Liver (tissue), 3 donors: ENCODE results near the gene TSPYL2.

Experiments used
- EGR1 ChIP-seq, 2 donors: IDR thresholded peaks; 2 replicates each; pipeline ENCODE4 v1.6.1; 2016 to 2018; ENCODE audit warnings: antibody characterized with exemption in 2 of 2, low read depth in 2 of 2
- FOXA1 ChIP-seq: IDR thresholded peaks from 2 replicates; pipeline ENCODE4 v1.6.1; 2016; ENCODE audit warnings: antibody characterized with exemption
- GABPA ChIP-seq, 2 donors: IDR thresholded peaks in 1 of 2; conservative IDR thresholded peaks in 1 of 2; 2 replicates each; pipeline ENCODE4 v1.6.1; 2016; ENCODE audit warnings: antibody characterized with exemption in 2 of 2, mild to moderate bottlenecking in 1 of 2, moderate library complexity in 1 of 2
- JUND ChIP-seq, 2 donors: IDR thresholded peaks; 2 replicates each; pipeline ENCODE4 v1.6.1; 2016; ENCODE audit warnings: antibody characterized with exemption in 2 of 2
- RAD21 ChIP-seq, 2 donors: IDR thresholded peaks; 2 replicates each; pipeline ENCODE4 v1.6.1; 2016; ENCODE audit warnings: antibody characterized with exemption in 2 of 2, mild to moderate bottlenecking in 2 of 2
- SP1 ChIP-seq: IDR thresholded peaks from 2 replicates; pipeline ENCODE4 v1.6.1; 2018; ENCODE audit warnings: antibody characterized with exemption, mild to moderate bottlenecking
- TAF1 ChIP-seq: conservative IDR thresholded peaks from 2 replicates; pipeline ENCODE4 v1.6.1; 2016; ENCODE audit warnings: antibody characterized with exemption, mild to moderate bottlenecking
- YY1 ChIP-seq: IDR thresholded peaks from 2 replicates; pipeline ENCODE4 v1.6.1; 2016; ENCODE audit warnings: antibody characterized with exemption, mild to moderate bottlenecking
- TF ChIP-seq, protein P1 (sequence below): fragments of 150-350 bp; IDR thresholded peaks from 2 replicates; pipeline ENCODE4 v1.5.1; 2017; ENCODE audit warnings: improper control_type of control experiment, low read depth, low read length; ENCODE audit not compliant: missing input control
- TF ChIP-seq, protein P2 (sequence below): IDR thresholded peaks from 2 replicates; pipeline ENCODE4 v1.6.1; 2016; ENCODE audit warnings: antibody characterized with exemption
- TF ChIP-seq, protein P3 (sequence below): IDR thresholded peaks from 2 replicates; pipeline ENCODE4 v1.6.1; 2016; ENCODE audit warnings: antibody characterized with exemption, mild to moderate bottlenecking
- TF ChIP-seq, protein P4 (sequence below): IDR thresholded peaks from 2 replicates; pipeline ENCODE4 v1.6.1; 2016; ENCODE audit warnings: antibody characterized with exemption
- TF ChIP-seq, protein P5 (sequence below): IDR thresholded peaks from 2 replicates; pipeline ENCODE4 v1.6.1; 2016; ENCODE audit warnings: antibody characterized with exemption
- donor health status: healthy.
- donor health status: healthy.

DNA sequence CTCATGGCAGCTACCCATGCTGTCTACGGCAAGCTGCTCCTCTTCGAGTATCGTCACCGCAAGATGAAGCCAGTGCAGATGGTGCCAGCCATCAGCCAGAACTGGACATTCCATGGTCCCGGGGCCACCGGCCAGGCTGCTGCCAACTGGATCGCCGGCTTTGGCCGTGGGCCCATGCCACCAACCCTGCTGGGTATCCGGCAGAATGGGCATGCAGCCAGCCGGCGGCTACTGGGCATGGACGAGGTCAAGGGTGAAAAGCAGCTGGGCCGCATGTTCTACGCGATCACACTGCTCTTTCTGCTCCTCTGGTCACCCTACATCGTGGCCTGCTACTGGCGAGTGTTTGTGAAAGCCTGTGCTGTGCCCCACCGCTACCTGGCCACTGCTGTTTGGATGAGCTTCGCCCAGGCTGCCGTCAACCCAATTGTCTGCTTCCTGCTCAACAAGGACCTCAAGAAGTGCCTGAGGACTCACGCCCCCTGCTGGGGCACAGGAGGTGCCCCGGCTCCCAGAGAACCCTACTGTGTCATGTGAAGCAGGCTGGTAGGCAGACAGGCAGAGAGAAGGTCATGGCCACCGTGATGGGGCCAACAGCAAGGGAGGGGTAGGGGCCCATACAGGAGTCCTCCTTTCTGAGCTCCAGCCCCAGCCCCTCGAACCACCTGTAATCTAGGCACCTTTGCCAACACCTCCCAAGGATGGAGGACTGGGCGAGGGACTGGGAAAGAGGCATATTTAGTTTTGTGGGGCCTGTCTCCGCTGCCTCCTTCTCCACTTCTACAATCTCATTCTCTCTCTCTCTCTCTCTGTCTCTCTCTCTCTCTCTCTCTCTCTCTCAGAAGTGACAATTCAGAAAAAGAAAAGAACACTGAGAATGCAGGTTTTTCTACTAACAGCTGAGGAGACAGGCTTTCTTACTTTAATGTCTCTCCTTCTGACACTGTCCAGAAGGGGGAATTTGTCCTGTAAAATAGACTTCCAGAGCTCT lies 4.7 kb upstream of the TSPYL2 start:
- TF ChIP-seq, protein P1, sequence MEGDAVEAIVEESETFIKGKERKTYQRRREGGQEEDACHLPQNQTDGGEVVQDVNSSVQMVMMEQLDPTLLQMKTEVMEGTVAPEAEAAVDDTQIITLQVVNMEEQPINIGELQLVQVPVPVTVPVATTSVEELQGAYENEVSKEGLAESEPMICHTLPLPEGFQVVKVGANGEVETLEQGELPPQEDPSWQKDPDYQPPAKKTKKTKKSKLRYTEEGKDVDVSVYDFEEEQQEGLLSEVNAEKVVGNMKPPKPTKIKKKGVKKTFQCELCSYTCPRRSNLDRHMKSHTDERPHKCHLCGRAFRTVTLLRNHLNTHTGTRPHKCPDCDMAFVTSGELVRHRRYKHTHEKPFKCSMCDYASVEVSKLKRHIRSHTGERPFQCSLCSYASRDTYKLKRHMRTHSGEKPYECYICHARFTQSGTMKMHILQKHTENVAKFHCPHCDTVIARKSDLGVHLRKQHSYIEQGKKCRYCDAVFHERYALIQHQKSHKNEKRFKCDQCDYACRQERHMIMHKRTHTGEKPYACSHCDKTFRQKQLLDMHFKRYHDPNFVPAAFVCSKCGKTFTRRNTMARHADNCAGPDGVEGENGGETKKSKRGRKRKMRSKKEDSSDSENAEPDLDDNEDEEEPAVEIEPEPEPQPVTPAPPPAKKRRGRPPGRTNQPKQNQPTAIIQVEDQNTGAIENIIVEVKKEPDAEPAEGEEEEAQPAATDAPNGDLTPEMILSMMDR: no peak
- TF ChIP-seq, protein P2, sequence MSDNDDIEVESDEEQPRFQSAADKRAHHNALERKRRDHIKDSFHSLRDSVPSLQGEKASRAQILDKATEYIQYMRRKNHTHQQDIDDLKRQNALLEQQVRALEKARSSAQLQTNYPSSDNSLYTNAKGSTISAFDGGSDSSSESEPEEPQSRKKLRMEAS: no peak
- no peak for TF ChIP-seq EGR1 (IDR thresholded peaks at IDR 0.05; ENCODE audit: low read depth in 2 of 2)
- TF ChIP-seq JUND (IDR thresholded peaks at IDR 0.05): no peak
- TF ChIP-seq, protein P3, sequence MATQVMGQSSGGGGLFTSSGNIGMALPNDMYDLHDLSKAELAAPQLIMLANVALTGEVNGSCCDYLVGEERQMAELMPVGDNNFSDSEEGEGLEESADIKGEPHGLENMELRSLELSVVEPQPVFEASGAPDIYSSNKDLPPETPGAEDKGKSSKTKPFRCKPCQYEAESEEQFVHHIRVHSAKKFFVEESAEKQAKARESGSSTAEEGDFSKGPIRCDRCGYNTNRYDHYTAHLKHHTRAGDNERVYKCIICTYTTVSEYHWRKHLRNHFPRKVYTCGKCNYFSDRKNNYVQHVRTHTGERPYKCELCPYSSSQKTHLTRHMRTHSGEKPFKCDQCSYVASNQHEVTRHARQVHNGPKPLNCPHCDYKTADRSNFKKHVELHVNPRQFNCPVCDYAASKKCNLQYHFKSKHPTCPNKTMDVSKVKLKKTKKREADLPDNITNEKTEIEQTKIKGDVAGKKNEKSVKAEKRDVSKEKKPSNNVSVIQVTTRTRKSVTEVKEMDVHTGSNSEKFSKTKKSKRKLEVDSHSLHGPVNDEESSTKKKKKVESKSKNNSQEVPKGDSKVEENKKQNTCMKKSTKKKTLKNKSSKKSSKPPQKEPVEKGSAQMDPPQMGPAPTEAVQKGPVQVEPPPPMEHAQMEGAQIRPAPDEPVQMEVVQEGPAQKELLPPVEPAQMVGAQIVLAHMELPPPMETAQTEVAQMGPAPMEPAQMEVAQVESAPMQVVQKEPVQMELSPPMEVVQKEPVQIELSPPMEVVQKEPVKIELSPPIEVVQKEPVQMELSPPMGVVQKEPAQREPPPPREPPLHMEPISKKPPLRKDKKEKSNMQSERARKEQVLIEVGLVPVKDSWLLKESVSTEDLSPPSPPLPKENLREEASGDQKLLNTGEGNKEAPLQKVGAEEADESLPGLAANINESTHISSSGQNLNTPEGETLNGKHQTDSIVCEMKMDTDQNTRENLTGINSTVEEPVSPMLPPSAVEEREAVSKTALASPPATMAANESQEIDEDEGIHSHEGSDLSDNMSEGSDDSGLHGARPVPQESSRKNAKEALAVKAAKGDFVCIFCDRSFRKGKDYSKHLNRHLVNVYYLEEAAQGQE: no peak
- no peak for TF ChIP-seq GABPA (IDR thresholded peaks at IDR 0.05 in 1 of 2, conservative IDR thresholded peaks at IDR 0.05 in 1 of 2)
- TF ChIP-seq TAF1: no peak
- no peak for TF ChIP-seq RAD21 (IDR thresholded peaks at IDR 0.05)
- TF ChIP-seq YY1: no peak
- TF ChIP-seq, protein P4, sequence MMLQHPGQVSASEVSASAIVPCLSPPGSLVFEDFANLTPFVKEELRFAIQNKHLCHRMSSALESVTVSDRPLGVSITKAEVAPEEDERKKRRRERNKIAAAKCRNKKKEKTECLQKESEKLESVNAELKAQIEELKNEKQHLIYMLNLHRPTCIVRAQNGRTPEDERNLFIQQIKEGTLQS: no peak
- TF ChIP-seq, protein P5, sequence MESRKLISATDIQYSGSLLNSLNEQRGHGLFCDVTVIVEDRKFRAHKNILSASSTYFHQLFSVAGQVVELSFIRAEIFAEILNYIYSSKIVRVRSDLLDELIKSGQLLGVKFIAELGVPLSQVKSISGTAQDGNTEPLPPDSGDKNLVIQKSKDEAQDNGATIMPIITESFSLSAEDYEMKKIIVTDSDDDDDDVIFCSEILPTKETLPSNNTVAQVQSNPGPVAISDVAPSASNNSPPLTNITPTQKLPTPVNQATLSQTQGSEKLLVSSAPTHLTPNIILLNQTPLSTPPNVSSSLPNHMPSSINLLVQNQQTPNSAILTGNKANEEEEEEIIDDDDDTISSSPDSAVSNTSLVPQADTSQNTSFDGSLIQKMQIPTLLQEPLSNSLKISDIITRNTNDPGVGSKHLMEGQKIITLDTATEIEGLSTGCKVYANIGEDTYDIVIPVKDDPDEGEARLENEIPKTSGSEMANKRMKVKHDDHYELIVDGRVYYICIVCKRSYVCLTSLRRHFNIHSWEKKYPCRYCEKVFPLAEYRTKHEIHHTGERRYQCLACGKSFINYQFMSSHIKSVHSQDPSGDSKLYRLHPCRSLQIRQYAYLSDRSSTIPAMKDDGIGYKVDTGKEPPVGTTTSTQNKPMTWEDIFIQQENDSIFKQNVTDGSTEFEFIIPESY: no peak
- no peak for TF ChIP-seq SP1
- TF ChIP-seq FOXA1: no peak
